HL-60 (cell line): ENCODE results near the gene RHBDL3.

Experiments
- DNase-seq, 2 experiments: peaks; one replicate each; pipeline ENCODE4 v3.0.0-alpha.2; 2010 to 2020; ENCODE audit warnings: low read depth in 1 of 2, low spot score in 1 of 2
- H3K27ac ChIP-seq: fragments of 250-450 bp; sonication (Bioruptor Pico); replicated peaks from 2 replicates; pipeline ENCODE4 v1.5.1; 2020; ENCODE audit warnings: mild to moderate bottlenecking, moderate library complexity
- H3K27me3 ChIP-seq: fragments of 250-450 bp; sonication (Bioruptor Pico); 2 replicates; pipeline ENCODE4 v1.5.1; 2021; ENCODE audit warnings: mild to moderate bottlenecking, moderate library complexity; ENCODE audit not compliant: insufficient read depth, poor library complexity, severe bottlenecking
- H3K4me3 ChIP-seq: replicated peaks from 2 replicates; pipeline ENCODE4 v1.5.1; 2011; ENCODE audit warnings: mild to moderate bottlenecking, control low read depth, low read length; ENCODE audit not compliant: insufficient read depth
- CTCF ChIP-seq: IDR thresholded peaks from one replicate; pipeline ENCODE4 v1.5.1; 2011; ENCODE audit warnings: low read length, control low read depth, inconsistent platforms; ENCODE audit not compliant: insufficient read depth
- GABPA ChIP-seq: IDR thresholded peaks from 2 replicates; pipeline ENCODE4 v1.6.1; 2012; ENCODE audit warnings: low read depth
- POLR2AphosphoS5 ChIP-seq: IDR thresholded peaks from 2 replicates; pipeline ENCODE4 v1.6.1; 2012; ENCODE audit warnings: low read depth
- REST ChIP-seq: IDR thresholded peaks from 2 replicates; pipeline ENCODE4 v1.6.1; 2012; ENCODE audit warnings: low read depth; ENCODE audit not compliant: insufficient replicate concordance
- SPI1 ChIP-seq: IDR thresholded peaks from 2 replicates; pipeline ENCODE4 v1.6.1; 2012; ENCODE audit warnings: low read depth, mild to moderate bottlenecking, borderline replicate concordance

RHBDL3 gene

GRCh38 chr17:32226886-32227285 lies 38.7 kb upstream of the RHBDL3 start:
- TF ChIP-seq SPI1: no peak
- no peak for TF ChIP-seq REST
- TF ChIP-seq POLR2AphosphoS5: no peak
- TF ChIP-seq CTCF: no peak
- no peak for TF ChIP-seq GABPA
- no peak overlapping the region for H3K27ac ChIP-seq
- DNase-seq: no peak
- H3K27me3 ChIP-seq: no peaks in the 10 kb centered on the region
- no peak overlapping the region for H3K4me3 ChIP-seq

GRCh38 chr17:32227910-32228309 lies 37.7 kb upstream of the RHBDL3 start:
- Histone ChIP-seq H3K27ac (no peak overlapping the region), H3K27me3 (no peaks in the 10 kb centered on the region), H3K4me3 (no peak overlapping the region)
- TF ChIP-seq SPI1 (no peak), GABPA (no peak), POLR2AphosphoS5 (no peak), REST (no peak), CTCF (no peak)
- no peak for DNase-seq

GRCh38 chr17:32235588-32235987 lies 30.0 kb upstream of the RHBDL3 start:
- Histone ChIP-seq H3K27ac (no peak overlapping the region), H3K27me3 (no peaks in the 10 kb centered on the region), H3K4me3 (no peak overlapping the region)
- no peak for DNase-seq
- TF ChIP-seq SPI1 (no peak), CTCF (no peak), POLR2AphosphoS5 (no peak), REST (no peak), GABPA (no peak)
